A204.1 (cell line): ENCODE measurements around the gene EPHB1.
"Not testable (repeated sequence)": the region's sequence is repeated elsewhere in the genome, so short reads cannot be mapped to it uniquely, and the experiment has no call there.

Experiments
- FAIRE-seq: peaks from 2 replicates; lab custom pipeline; 2012; peaks lifted over from hg19 to GRCh38; lab: Jason Lieb, UNC

The EPHB1 gene

GRCh38 chr3:135005616-135006015, 210.6 kb downstream of the EPHB1 start:
- FAIRE-seq: not testable (repeated sequence)

GRCh38 chr3:135007607-135008006, 212.5 kb downstream of the EPHB1 start:
- FAIRE-seq: no peak

GRCh38 chr3:135008326-135008725, 213.3 kb downstream of the EPHB1 start:
- no peak for FAIRE-seq

GRCh38 chr3:135009014-135009413, 214.0 kb downstream of the EPHB1 start:
- FAIRE-seq: no peak

- FAIRE-seq: no peak
These were observed 217.0 kb downstream of the EPHB1 start for GRCh38 chr3:135012101-135012500.

- FAIRE-seq: no peak
These were observed 218.1 kb downstream of the EPHB1 start for GRCh38 chr3:135013206-135013605.

- FAIRE-seq: no peak
These were observed 219.5 kb downstream of the EPHB1 start for GRCh38 chr3:135014566-135014965.

- FAIRE-seq: no peak
These were observed 222.2 kb downstream of the EPHB1 start for GRCh38 chr3:135017003-135017893.

- no peak for FAIRE-seq
These were observed 223.3 kb downstream of the EPHB1 start for GRCh38 chr3:135018149-135018923.

- FAIRE-seq: no peak
These were observed 225.1 kb downstream of the EPHB1 start for GRCh38 chr3:135020181-135020580.

- no peak for FAIRE-seq
These were observed 229.1 kb downstream of the EPHB1 start for GRCh38 chr3:135023996-135024658.

- not testable (repeated sequence) for FAIRE-seq
These were observed 235.9 kb downstream of the EPHB1 start for GRCh38 chr3:135030768-135031615.

- no peak for FAIRE-seq
These were observed 238.7 kb downstream of the EPHB1 start for GRCh38 chr3:135033737-135034136.

- no peak for FAIRE-seq
These were observed 239.3 kb downstream of the EPHB1 start for GRCh38 chr3:135034291-135034768.

- no peak for FAIRE-seq
These were observed 239.9 kb downstream of the EPHB1 start for GRCh38 chr3:135034891-135035440.

- FAIRE-seq: no peak
These were observed 243.1 kb downstream of the EPHB1 start for GRCh38 chr3:135038186-135038585.

GRCh38 chr3:135039536-135039935, 244.5 kb downstream of the EPHB1 start:
- not testable (repeated sequence) for FAIRE-seq

GRCh38 chr3:135040321-135041240, 245.5 kb downstream of the EPHB1 start:
- no peak for FAIRE-seq

GRCh38 chr3:135041601-135042000, 246.5 kb downstream of the EPHB1 start:
- FAIRE-seq: no peak

GRCh38 chr3:135047061-135047460, 252.0 kb downstream of the EPHB1 start:
- no peak for FAIRE-seq
